Raji (cell line): ENCODE results near the gene VWA3B.

Experiments used
- POLR2A ChIP-seq: IDR thresholded peaks from 2 replicates; pipeline ENCODE4 v1.6.1; 2011; ENCODE audit warnings: low read depth, low read length, control low read depth; ENCODE audit not compliant: insufficient read depth

VWA3B gene

GRCh38 chr2:98180456-98180855 is 93.5 kb downstream of the VWA3B start:
- TF ChIP-seq POLR2A, result no peak

- no peak for TF ChIP-seq POLR2A
Observed at GRCh38 chr2:98181346-98181745, 94.4 kb downstream of the VWA3B start.

- no peak for TF ChIP-seq POLR2A
Observed at GRCh38 chr2:98185801-98186200, 98.8 kb downstream of the VWA3B start.

GRCh38 chr2:98187194-98187593 is 100.2 kb downstream of the VWA3B start:
- TF ChIP-seq POLR2A, result no peak

GRCh38 chr2:98188351-98189046 is 101.5 kb downstream of the VWA3B start:
- TF ChIP-seq POLR2A, result no peak

GRCh38 chr2:98191883-98192282 is 104.9 kb downstream of the VWA3B start:
- no peak for TF ChIP-seq POLR2A

- no peak for TF ChIP-seq POLR2A
Observed at GRCh38 chr2:98201576-98201975, 114.6 kb downstream of the VWA3B start.

GRCh38 chr2:98205889-98206288 is 118.9 kb downstream of the VWA3B start:
- TF ChIP-seq POLR2A, result no peak

GRCh38 chr2:98212092-98213000 is 125.4 kb downstream of the VWA3B start:
- no peak for TF ChIP-seq POLR2A

- TF ChIP-seq POLR2A, result no peak
Observed at GRCh38 chr2:98216616-98217015, 129.6 kb downstream of the VWA3B start.

GRCh38 chr2:98219152-98219551 is 132.2 kb downstream of the VWA3B start:
- TF ChIP-seq POLR2A, result no peak

GRCh38 chr2:98233941-98234340 is 147.0 kb downstream of the VWA3B start:
- no peak for TF ChIP-seq POLR2A

GRCh38 chr2:98234776-98235175 is 147.8 kb downstream of the VWA3B start:
- TF ChIP-seq POLR2A, result no peak

GRCh38 chr2:98236935-98237334 is 150.0 kb downstream of the VWA3B start:
- TF ChIP-seq POLR2A, result no peak

- TF ChIP-seq POLR2A, result no peak
Observed at GRCh38 chr2:98240786-98241398, 153.9 kb downstream of the VWA3B start.

- no peak for TF ChIP-seq POLR2A
Observed at GRCh38 chr2:98241592-98241991, 154.6 kb downstream of the VWA3B start.

GRCh38 chr2:98242003-98242402 is 155.0 kb downstream of the VWA3B start:
- TF ChIP-seq POLR2A, result no peak

GRCh38 chr2:98245491-98245890 is 158.5 kb downstream of the VWA3B start:
- no peak for TF ChIP-seq POLR2A
